ENCODE results near the gene C16orf86. TPM values are rescaled to one million over a fixed set of nuclear protein-coding genes. Genes with fewer than 3 reads are reported as not detected.

Gene C16orf86
- total RNA-seq, 1 donor = 3.3 TPM

GRCh38 chr16:67716097-67716496 lies 49.5 kb downstream of the C16orf86 start:
- no peak for DNase-seq (ENCODE audit: low read depth)
- no peak for TF ChIP-seq CTCF (IDR thresholded peaks at IDR 0.05; ENCODE audit: insufficient read depth, low read length)
- no peak overlapping the region for H3K4me3 ChIP-seq (ENCODE audit: low read depth, low read length)

Other genes starting within 250 kb of the C16orf86 start
- gene HSD11B2, start 235.7 kb upstream of the C16orf86 start, total RNA-seq (ENCODE audit: low replicate concordance) = not detected in 2 replicates
- gene ATP6V0D1, start 185.7 kb upstream of the C16orf86 start, total RNA-seq (ENCODE audit: low replicate concordance) = 47.8 and 114 TPM in 2 replicates
- gene AGRP, start 183.3 kb upstream of the C16orf86 start, total RNA-seq (ENCODE audit: low replicate concordance) = not detected in 2 replicates
- gene RIPOR1, start 138.0 kb upstream of the C16orf86 start, total RNA-seq (ENCODE audit: low replicate concordance) = 29.3 and 64.7 TPM in 2 replicates
- gene CTCF, start 104.3 kb upstream of the C16orf86 start, total RNA-seq (ENCODE audit: low replicate concordance) = 22.1 and 34.3 TPM in 2 replicates
- gene CARMIL2, start 21.7 kb upstream of the C16orf86 start, total RNA-seq (ENCODE audit: low replicate concordance) = 0.09 and 0.49 TPM in 2 replicates
- 8.8 and 23.1 TPM in 2 replicates for gene ACD, start 6.6 kb upstream of the C16orf86 start, total RNA-seq (ENCODE audit: low replicate concordance)
- gene PARD6A, start 5.9 kb upstream of the C16orf86 start, total RNA-seq (ENCODE audit: low replicate concordance) = 1.4 TPM in 1 of 2 replicates, not detected in the other
- 14.1 and 19.2 TPM in 2 replicates for gene ENKD1, start 64 bp upstream of the C16orf86 start, total RNA-seq (ENCODE audit: low replicate concordance)
- gene GFOD2, start 52.5 kb downstream of the C16orf86 start, total RNA-seq (ENCODE audit: low replicate concordance) = 11.9 and 14.1 TPM in 2 replicates
- gene RANBP10, start 139.7 kb downstream of the C16orf86 start, total RNA-seq (ENCODE audit: low replicate concordance) = 3.1 and 6.4 TPM in 2 replicates
- gene TSNAXIP1, start 140.1 kb downstream of the C16orf86 start, total RNA-seq (ENCODE audit: low replicate concordance) = 0.99 and 1.8 TPM in 2 replicates
- 19.8 and 21.1 TPM in 2 replicates for gene THAP11, start 175.5 kb downstream of the C16orf86 start, total RNA-seq (ENCODE audit: low replicate concordance)
- gene NUTF2, start 180.1 kb downstream of the C16orf86 start, total RNA-seq (ENCODE audit: low replicate concordance) = 24.4 and 155 TPM in 2 replicates
- gene CENPT, start 180.9 kb downstream of the C16orf86 start, total RNA-seq (ENCODE audit: low replicate concordance) = 28.9 and 39.9 TPM in 2 replicates
- gene EDC4, start 206.2 kb downstream of the C16orf86 start, total RNA-seq (ENCODE audit: low replicate concordance) = 29.1 and 47.4 TPM in 2 replicates
- not detected in 2 replicates for gene NRN1L, start 218.1 kb downstream of the C16orf86 start, total RNA-seq (ENCODE audit: low replicate concordance)
- gene PSKH1, start 226.4 kb downstream of the C16orf86 start, total RNA-seq (ENCODE audit: low replicate concordance) = 11.0 and 19.8 TPM in 2 replicates